CD4-positive, CD25-positive, alpha-beta regulatory T cell (primary cell): ENCODE measurements around the gene TEX10. TPM values are rescaled to one million over a fixed set of nuclear protein-coding genes. Genes with fewer than 3 reads are reported as not detected.
A peak's percentile ranks its signal among the peaks of the same experiment; 100 is the strongest.
"Not testable (repeated sequence)": the region's sequence is repeated elsewhere in the genome, so short reads cannot be mapped to it uniquely, and the experiment has no call there.

Experiments used
- ATAC-seq, 2 donors: fragments of 150-1000 bp; cut with Tn5 transposase; one replicate each; pipeline ENCODE4 v1.10.0; 2021; ENCODE audit warnings: low read depth in 2 of 2, moderate number of reproducible peaks in 2 of 2, moderate library complexity in 1 of 2
- DNase-seq, 3 donors: peaks; one replicate each; pipeline versions ENCODE4 v3.0.0 to v3.0.0-alpha.2; 2012 to 2022; ENCODE audit warnings: mixed read lengths in 1 of 3
- H3K27ac ChIP-seq: one replicate; pipeline ENCODE4 v1.7.0; 2013; ENCODE audit warnings: mild to moderate bottlenecking, low read length; ENCODE audit not compliant: insufficient read depth, poor library complexity, severe bottlenecking
- H3K27me3 ChIP-seq: one replicate; pipeline ENCODE4 v1.7.0; 2013; ENCODE audit warnings: low read length; ENCODE audit not compliant: control insufficient read depth, insufficient read depth
- H3K36me3 ChIP-seq: one replicate; pipeline ENCODE4 v1.7.0; 2013; ENCODE audit warnings: mild to moderate bottlenecking, low read length, moderate library complexity; ENCODE audit not compliant: control insufficient read depth, insufficient read depth
- H3K4me1 ChIP-seq: 2 replicates; pipeline ENCODE4 v1.7.0; 2013; ENCODE audit warnings: mild to moderate bottlenecking, low read length; ENCODE audit not compliant: insufficient read depth, control insufficient read depth, poor library complexity, severe bottlenecking
- H3K4me3 ChIP-seq: one replicate; pipeline ENCODE4 v1.7.0; 2013; ENCODE audit warnings: low read depth, mild to moderate bottlenecking, low read length, moderate library complexity
- H3K9me3 ChIP-seq, 2 experiments: 1 replicate in 1 of 2; 2 replicates in 1 of 2; pipeline ENCODE4 v1.7.0; 2013; ENCODE audit warnings: low read length in 2 of 2, mild to moderate bottlenecking in 1 of 2, moderate library complexity in 1 of 2; ENCODE audit not compliant: control insufficient read depth in 2 of 2
- H3K27ac Mint-ChIP-seq, 3 donors: one replicate each; pipeline ENCODE4 v1.8.0; 2020 to 2022; ENCODE audit warnings: mild to moderate bottlenecking in 3 of 3, mixed read lengths in 3 of 3, moderate library complexity in 2 of 3
- H3K27me3 Mint-ChIP-seq: one replicate; pipeline ENCODE4 v1.8.0; 2022; ENCODE audit warnings: mild to moderate bottlenecking, mixed read lengths
- H3K36me3 Mint-ChIP-seq: one replicate; pipeline ENCODE4 v1.8.0; 2020; ENCODE audit warnings: mixed read lengths
- H3K4me1 Mint-ChIP-seq, 4 donors: one replicate each; pipeline ENCODE4 v1.8.0; 2020 to 2022; ENCODE audit warnings: mixed read lengths in 4 of 4, mild to moderate bottlenecking in 1 of 4
- H3K4me3 Mint-ChIP-seq, 4 donors: one replicate each; pipeline ENCODE4 v1.8.0; 2020 to 2022; ENCODE audit warnings: mild to moderate bottlenecking in 4 of 4, mixed read lengths in 4 of 4, moderate library complexity in 3 of 4
- H3K9me3 Mint-ChIP-seq, 7 donors: one replicate each; pipeline ENCODE4 v1.8.0; 2020 to 2022; ENCODE audit warnings: mixed read lengths in 7 of 7, mild to moderate bottlenecking in 3 of 7, moderate library complexity in 2 of 7
- polyA plus RNA-seq, 4 donors: library from polyadenylated mRNA; unstranded; fragments of 300-500 nt; fragmentation: Illumina TruSeq; gene quantifications; one replicate each; pipeline ENCODE4 v1.2.3, GENCODE V29; 2021
- total RNA-seq: library from RNA; stranded (reverse); gene quantifications from one replicate; pipeline ENCODE4 v1.2.3, GENCODE V29; 2022

Gene TEX10
- total and polyA plus RNA-seq, 5 donors from 2014 or later: 13.7 to 23.9 (median 18.9) TPM

DNA sequence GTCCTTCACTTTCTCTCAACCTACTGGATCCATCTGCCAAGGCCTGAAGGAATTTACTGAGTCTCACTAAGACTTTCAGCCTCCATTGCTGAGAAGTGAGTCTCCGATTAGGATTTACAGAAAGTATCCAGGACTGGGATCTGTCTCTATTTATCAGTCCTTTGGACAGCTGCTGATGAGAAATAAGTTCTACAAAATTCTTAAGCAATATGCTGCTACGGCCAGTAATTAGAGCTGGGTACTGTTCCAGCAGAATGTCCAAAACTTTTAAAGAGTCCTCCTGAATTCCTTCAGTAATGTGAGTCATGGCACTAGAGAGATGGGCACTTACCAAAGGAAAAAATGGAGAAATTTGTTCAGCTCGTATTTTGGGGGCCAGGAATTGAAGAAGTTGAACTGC lies 5.9 kb downstream of the TEX10 start:
- Mint-ChIP-seq H3K27ac (no peak overlapping the region), H3K36me3 (peaks cover 15% of the 10 kb centered on the region), H3K27me3 (no peaks in the 10 kb centered on the region), H3K9me3 (no peaks in the 10 kb centered on the region), H3K4me3 (no peak overlapping the region), H3K4me1 (peaks cover 43 to 76% (median 50%) of the 10 kb centered on the region in 4 donors)
- Histone ChIP-seq H3K4me1 (peaks cover 31% of the 10 kb centered on the region), H3K27me3 (no peaks in the 10 kb centered on the region), H3K27ac (no peak overlapping the region), H3K4me3 (no peak overlapping the region), H3K36me3 (peaks cover 25% of the 10 kb centered on the region), H3K9me3 (no peaks in the 10 kb centered on the region)
- ATAC-seq: no peak
- no peak for DNase-seq

DNA sequence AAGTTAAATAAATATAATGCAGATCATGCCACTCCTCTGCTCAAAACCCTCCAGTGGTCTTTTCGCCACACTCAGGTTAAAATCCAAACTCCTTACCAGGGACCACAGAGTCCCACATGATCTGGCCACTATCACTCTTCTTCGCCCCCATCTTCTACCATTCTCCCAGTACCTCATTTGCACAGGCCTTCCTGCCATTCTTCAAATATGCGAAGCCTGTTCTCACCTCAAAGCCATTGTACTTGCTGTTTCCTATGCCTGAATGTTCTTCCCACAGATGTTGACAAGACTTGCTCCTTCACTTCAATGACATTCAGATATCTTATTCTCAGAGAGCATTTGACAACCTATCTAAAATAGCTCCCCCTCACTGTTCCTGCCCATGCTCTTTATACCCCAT lies 10.9 kb downstream of the TEX10 start:
- no peaks in the 10 kb centered on the region for H3K9me3 ChIP-seq
- ATAC-seq: no peak
- no peak overlapping the region for H3K4me3 ChIP-seq
- Mint-ChIP-seq H3K27ac (peak overlapping the region in 2 of 3 donors; percentile 0 to 4), H3K4me3 (no peak overlapping the region), H3K36me3 (peaks cover 41% of the 10 kb centered on the region), H3K9me3 (no peaks in the 10 kb centered on the region), H3K4me1 (peaks cover 29 to 49% (median 37%) of the 10 kb centered on the region in 4 donors), H3K27me3 (no peaks in the 10 kb centered on the region)
- peaks cover 39% of the 10 kb centered on the region for H3K36me3 ChIP-seq
- no peak overlapping the region for H3K27ac ChIP-seq
- H3K27me3 ChIP-seq: no peaks in the 10 kb centered on the region
- no peak for DNase-seq
- H3K4me1 ChIP-seq: no peaks in the 10 kb centered on the region

- Mint-ChIP-seq H3K4me1 (peaks cover 21 to 43% (median 36%) of the 10 kb centered on the region in 4 donors), H3K27ac (no peak overlapping the region), H3K4me3 (no peak overlapping the region)
Measured at GRCh38 chr9:100340224-100340623, 12.5 kb downstream of the TEX10 start.

DNA sequence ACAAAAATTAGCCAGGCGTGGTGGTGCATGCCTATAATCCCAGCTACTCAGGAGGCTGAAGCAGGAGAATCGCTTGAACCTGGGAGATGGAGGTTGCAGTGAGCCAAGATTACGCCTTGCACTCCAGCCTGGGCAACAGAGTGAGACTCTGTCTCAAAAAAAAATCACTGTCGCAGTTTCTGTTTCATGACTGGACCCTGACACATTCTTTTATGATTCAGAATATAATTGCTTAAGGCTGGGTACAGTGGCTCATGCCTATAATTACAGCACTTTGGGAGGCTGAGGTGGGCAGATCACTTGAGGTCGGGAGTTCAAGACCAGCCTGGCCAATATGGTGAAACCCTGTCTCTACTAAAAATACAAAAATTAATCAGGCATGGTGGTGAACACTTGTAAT lies 14.0 kb downstream of the TEX10 start:
- H3K36me3 Mint-ChIP-seq: peaks cover 45% of the 10 kb centered on the region
- H3K27me3 Mint-ChIP-seq: not testable (repeated sequence)

More at GRCh38 chr9:100340224-100340623, 12.5 kb downstream of the TEX10 start:
- Histone ChIP-seq H3K27ac (no peak overlapping the region), H3K4me1 (no peaks in the 10 kb centered on the region), H3K4me3 (no peak overlapping the region), H3K9me3 (no peaks in the 10 kb centered on the region), H3K36me3 (peaks cover 23% of the 10 kb centered on the region), H3K27me3 (no peaks in the 10 kb centered on the region)
- DNase-seq (no peak), ATAC-seq (no peak)
- Mint-ChIP-seq H3K27me3 (no peaks in the 10 kb centered on the region), H3K9me3 (no peaks in the 10 kb centered on the region), H3K36me3 (peaks cover 43% of the 10 kb centered on the region)

DNA sequence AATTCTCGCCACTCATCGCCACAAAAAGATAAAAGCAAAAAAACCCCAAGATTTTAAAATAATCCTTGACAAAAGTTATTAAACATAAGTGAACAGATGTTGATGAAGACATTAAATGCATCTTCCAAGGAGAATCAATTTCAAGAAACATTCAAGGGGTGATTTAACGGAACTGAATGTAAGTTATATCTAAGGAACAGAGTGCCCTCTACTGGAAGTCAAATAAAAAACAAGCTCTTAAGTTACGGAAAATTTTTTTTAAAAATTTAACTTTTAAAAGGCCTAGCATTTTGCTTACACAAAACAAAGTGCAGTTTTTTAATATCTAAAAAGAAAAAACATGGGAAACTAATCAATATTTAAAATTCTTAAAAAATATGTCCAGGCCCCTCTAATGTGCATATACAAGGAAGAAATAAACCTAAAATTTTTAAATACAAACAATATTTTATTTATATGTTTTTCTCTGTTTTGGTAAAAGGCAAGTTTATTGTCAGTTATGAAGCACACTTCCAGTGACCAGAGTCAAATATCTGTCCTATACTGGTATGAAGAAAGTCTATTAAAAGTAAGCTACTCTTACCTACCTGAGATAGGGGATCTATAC lies 28.0 kb downstream of the TEX10 start:
- Mint-ChIP-seq H3K4me3 (no peak overlapping the region), H3K27me3 (no peaks in the 10 kb centered on the region), H3K36me3 (peaks cover 37% of the 10 kb centered on the region), H3K4me1 (peaks cover 17 to 34% (median 29%) of the 10 kb centered on the region in 4 donors), H3K9me3 (no peaks in the 10 kb centered on the region), H3K27ac (peak overlapping the region in 1 of 3 donors; percentile 76)
- no peak overlapping the region for H3K27ac ChIP-seq
- no peaks in the 10 kb centered on the region for H3K4me1 ChIP-seq
- no peak for ATAC-seq
- DNase-seq: peak in 2 of 3 donors; percentile 46 to 57
- peaks cover 40% of the 10 kb centered on the region for H3K36me3 ChIP-seq
- no peaks in the 10 kb centered on the region for H3K27me3 ChIP-seq
- H3K9me3 ChIP-seq: no peaks in the 10 kb centered on the region
- H3K4me3 ChIP-seq: no peak overlapping the region

More for the DNA sequence above, 14.0 kb downstream of the TEX10 start:
- not testable (repeated sequence) for H3K4me3 ChIP-seq, H3K27ac Mint-ChIP-seq, H3K9me3 Mint-ChIP-seq, ATAC-seq, DNase-seq, H3K27ac ChIP-seq, H3K27me3 ChIP-seq, H3K9me3 ChIP-seq, H3K4me1 ChIP-seq, H3K4me3 Mint-ChIP-seq
- H3K4me1 Mint-ChIP-seq: peaks cover 25 to 43% (median 35%) of the 10 kb centered on the region in 4 donors
- H3K36me3 ChIP-seq: peaks cover 20% of the 10 kb centered on the region

DNA sequence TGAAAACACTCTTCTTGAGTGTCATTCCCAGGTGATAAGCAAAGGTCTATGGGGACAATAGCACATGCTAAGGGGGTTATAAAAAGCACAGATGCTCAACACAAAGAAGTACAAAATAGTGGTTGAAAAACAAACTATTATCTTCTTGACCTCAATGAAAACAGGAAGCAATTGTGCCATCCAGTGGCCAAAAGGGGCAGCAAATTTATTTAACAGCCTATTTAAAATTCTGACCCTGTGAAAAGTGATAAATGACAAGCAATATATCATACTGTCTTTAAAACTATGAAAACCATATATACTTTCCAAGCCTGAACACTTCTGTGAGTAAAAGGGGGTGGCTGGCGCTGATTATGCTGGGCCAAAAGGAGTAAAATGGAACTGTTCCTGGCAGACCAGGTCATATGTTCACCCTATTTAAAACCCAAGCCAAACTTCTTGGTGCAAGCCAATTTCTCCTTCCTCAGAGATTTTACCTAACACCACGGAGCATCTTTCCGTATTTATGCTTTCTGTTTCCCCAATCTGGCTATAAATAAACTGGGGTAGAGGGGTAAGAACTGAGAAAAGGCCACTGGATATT lies 29.7 kb downstream of the TEX10 start:
- Mint-ChIP-seq H3K4me1 (peaks cover 11 to 29% (median 25%) of the 10 kb centered on the region in 4 donors), H3K36me3 (peaks cover 41% of the 10 kb centered on the region), H3K4me3 (no peak overlapping the region), H3K9me3 (no peaks in the 10 kb centered on the region), H3K27ac (peak overlapping the region in 2 of 3 donors; percentile 34 to 42), H3K27me3 (no peaks in the 10 kb centered on the region)
- Histone ChIP-seq H3K36me3 (peaks cover 41% of the 10 kb centered on the region), H3K27me3 (no peaks in the 10 kb centered on the region), H3K9me3 (no peaks in the 10 kb centered on the region), H3K4me3 (no peak overlapping the region), H3K4me1 (no peaks in the 10 kb centered on the region), H3K27ac (no peak overlapping the region)
- DNase-seq: peak; percentile 2 to 52 (median 24)
- ATAC-seq: no peak

DNA sequence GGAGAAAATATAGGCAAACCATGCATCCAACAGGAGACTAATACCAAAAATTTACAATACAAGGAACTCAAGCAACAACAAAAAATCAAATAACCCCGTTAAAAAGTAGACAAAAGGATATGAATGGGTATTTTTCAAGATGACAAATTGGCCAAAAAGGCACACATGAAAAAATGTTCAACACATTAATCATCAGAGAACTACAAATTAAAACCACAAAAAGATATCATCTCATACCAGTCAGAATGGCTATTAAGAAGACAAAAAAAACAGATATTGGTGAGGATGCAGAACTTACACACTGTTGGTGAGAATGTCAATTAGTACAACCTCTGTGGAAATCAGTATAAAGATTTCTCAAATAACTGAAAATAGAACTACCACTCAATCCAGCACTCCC lies 35.0 kb downstream of the TEX10 start:
- no peaks in the 10 kb centered on the region for H3K4me1 ChIP-seq
- peaks cover 21 to 32% (median 28%) of the 10 kb centered on the region in 4 donors for H3K4me1 Mint-ChIP-seq
- H3K4me3 Mint-ChIP-seq: no peak overlapping the region
- no peak overlapping the region for H3K27ac ChIP-seq
- peaks cover 58% of the 10 kb centered on the region for H3K36me3 Mint-ChIP-seq
- no peak for DNase-seq
- no peaks in the 10 kb centered on the region for H3K27me3 Mint-ChIP-seq
- H3K4me3 ChIP-seq: no peak overlapping the region
- H3K27me3 ChIP-seq: no peaks in the 10 kb centered on the region
- peaks cover 0 to 1% (median 0%) of the 10 kb centered on the region in 7 donors for H3K9me3 Mint-ChIP-seq
- peaks cover 32% of the 10 kb centered on the region for H3K36me3 ChIP-seq
- ATAC-seq: no peak
- no peaks in the 10 kb centered on the region for H3K9me3 ChIP-seq
- peak overlapping the region in 1 of 3 donors; percentile 10 for H3K27ac Mint-ChIP-seq

GRCh38 chr9:100315561-100315960 lies 37.2 kb downstream of the TEX10 start:
- ATAC-seq (no peak), DNase-seq (no peak)
- Mint-ChIP-seq H3K4me1 (peaks cover 21 to 31% (median 30%) of the 10 kb centered on the region in 4 donors), H3K9me3 (peaks cover 0 to 1% (median 0%) of the 10 kb centered on the region in 7 donors), H3K27me3 (no peaks in the 10 kb centered on the region), H3K36me3 (peaks cover 62% of the 10 kb centered on the region), H3K4me3 (no peak overlapping the region), H3K27ac (peak overlapping the region; percentile 27 to 40 (median 34))
- H3K27me3 ChIP-seq: no peaks in the 10 kb centered on the region
- no peaks in the 10 kb centered on the region for H3K4me1 ChIP-seq
- H3K36me3 ChIP-seq: peaks cover 35% of the 10 kb centered on the region
- H3K4me3 ChIP-seq: no peak overlapping the region
- H3K27ac ChIP-seq: no peak overlapping the region
- no peaks in the 10 kb centered on the region for H3K9me3 ChIP-seq
